ENCODE results near the gene PEX14. TPM values are rescaled to one million over a fixed set of nuclear protein-coding genes. Genes with fewer than 3 reads are reported as not detected.

The PEX14 gene
- polyA plus RNA-seq, 3 donors: 2.2 to 8.8 (median 2.7) TPM

DNA sequence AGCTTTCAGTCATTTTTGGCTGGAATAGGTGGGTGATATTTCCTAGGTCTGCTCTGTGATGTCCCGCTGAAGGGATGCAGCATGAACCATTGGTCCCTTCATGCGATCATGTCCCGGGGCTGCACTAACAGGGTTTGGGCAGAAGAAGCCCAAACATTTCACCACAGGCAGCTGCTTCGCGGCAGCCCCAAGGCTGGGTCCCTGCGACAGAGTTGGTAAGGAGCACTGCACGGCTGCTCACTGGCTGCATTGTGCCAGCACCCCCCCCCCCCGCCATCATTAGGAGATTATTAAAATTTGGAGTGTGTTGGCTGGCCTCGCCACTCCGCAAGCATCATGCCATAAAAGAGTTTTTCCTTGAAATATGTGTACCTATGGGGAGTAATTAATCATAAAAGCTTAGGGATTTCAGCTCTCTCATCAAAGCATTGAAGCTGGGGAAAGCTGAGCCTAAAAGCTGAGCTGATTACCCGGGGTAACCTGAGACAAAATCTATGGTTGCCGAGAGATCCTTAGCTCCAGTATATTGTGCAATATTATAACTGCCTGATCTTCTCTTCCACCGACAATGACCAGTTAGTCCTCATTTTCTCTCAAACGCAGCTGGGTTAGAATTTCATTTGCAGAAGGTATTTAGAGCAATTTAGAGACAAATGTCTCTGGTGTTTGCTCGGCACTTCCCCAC, 62.5 kb downstream of the PEX14 start:
- Histone ChIP-seq H3K79me2 (ENCODE audit: insufficient read depth, low read length) (no peaks in the 10 kb centered on the region), H3K4me3 (replicated peaks in 1 of 3; ENCODE audit: low read depth in 2 of 3, low read length in 3 of 3) (no peak overlapping the region), H2AFZ (ENCODE audit: insufficient read depth, low read depth, low read length, poor library complexity, severe bottlenecking) (no peak overlapping the region), H3K27me3 (ENCODE audit: control insufficient read depth in 2 of 2, insufficient read depth in 2 of 2, low read length in 2 of 2) (no peaks in the 10 kb centered on the region), H3K27ac (ENCODE audit: low read depth in 1 of 2, low read length in 2 of 2) (no peak overlapping the region), H3K4me2 (replicated peaks; ENCODE audit: extremely low read depth, low read length, poor library complexity, severe bottlenecking) (no peak overlapping the region), H3K9ac (ENCODE audit: insufficient read depth, low read length, poor library complexity, severe bottlenecking) (no peak overlapping the region), H3K9me3 (replicated peaks in 1 of 2; ENCODE audit: control insufficient read depth in 1 of 2, insufficient read depth in 1 of 2, low read length in 2 of 2) (no peaks in the 10 kb centered on the region), H3K36me3 (replicated peaks in 1 of 2; ENCODE audit: control insufficient read depth in 1 of 2, insufficient read depth in 2 of 2, low read length in 2 of 2) (peaks cover 20 to 59% of the 10 kb centered on the region in 2 donors), H3K4me1 (ENCODE audit: control insufficient read depth in 1 of 2, insufficient read depth in 2 of 2, low read length in 2 of 2) (no peaks in the 10 kb centered on the region), H4K20me1 (ENCODE audit: insufficient read depth, low read length) (peaks cover 3% of the 10 kb centered on the region)
- no peaks in the 10 kb centered on the region for H3K4me1 Mint-ChIP-seq
- TF ChIP-seq, protein P1, sequence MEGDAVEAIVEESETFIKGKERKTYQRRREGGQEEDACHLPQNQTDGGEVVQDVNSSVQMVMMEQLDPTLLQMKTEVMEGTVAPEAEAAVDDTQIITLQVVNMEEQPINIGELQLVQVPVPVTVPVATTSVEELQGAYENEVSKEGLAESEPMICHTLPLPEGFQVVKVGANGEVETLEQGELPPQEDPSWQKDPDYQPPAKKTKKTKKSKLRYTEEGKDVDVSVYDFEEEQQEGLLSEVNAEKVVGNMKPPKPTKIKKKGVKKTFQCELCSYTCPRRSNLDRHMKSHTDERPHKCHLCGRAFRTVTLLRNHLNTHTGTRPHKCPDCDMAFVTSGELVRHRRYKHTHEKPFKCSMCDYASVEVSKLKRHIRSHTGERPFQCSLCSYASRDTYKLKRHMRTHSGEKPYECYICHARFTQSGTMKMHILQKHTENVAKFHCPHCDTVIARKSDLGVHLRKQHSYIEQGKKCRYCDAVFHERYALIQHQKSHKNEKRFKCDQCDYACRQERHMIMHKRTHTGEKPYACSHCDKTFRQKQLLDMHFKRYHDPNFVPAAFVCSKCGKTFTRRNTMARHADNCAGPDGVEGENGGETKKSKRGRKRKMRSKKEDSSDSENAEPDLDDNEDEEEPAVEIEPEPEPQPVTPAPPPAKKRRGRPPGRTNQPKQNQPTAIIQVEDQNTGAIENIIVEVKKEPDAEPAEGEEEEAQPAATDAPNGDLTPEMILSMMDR (IDR thresholded peaks at IDR 0.05): no peak
- peak overlapping the region in 1 of 7 donors; percentile 14 for H3K27ac Mint-ChIP-seq
- H3K4me3 Mint-ChIP-seq: no peak overlapping the region
- H3K9me3 Mint-ChIP-seq: no peaks in the 10 kb centered on the region
- DNase-seq: no peak
- intact Hi-C loops (cut with micrococcal nuclease): no loop called here
- peaks cover 0 to 5% (median 0%) of the 10 kb centered on the region in 3 donors for H3K27me3 Mint-ChIP-seq (ENCODE audit: low read depth in 3 of 3)
- 100% methylated on average over 3 of the region's 15 CpGs for WGBS (ENCODE audit: insufficient coverage)
- H3K36me3 Mint-ChIP-seq: peaks cover 51 to 57% of the 10 kb centered on the region in 2 donors

DNA sequence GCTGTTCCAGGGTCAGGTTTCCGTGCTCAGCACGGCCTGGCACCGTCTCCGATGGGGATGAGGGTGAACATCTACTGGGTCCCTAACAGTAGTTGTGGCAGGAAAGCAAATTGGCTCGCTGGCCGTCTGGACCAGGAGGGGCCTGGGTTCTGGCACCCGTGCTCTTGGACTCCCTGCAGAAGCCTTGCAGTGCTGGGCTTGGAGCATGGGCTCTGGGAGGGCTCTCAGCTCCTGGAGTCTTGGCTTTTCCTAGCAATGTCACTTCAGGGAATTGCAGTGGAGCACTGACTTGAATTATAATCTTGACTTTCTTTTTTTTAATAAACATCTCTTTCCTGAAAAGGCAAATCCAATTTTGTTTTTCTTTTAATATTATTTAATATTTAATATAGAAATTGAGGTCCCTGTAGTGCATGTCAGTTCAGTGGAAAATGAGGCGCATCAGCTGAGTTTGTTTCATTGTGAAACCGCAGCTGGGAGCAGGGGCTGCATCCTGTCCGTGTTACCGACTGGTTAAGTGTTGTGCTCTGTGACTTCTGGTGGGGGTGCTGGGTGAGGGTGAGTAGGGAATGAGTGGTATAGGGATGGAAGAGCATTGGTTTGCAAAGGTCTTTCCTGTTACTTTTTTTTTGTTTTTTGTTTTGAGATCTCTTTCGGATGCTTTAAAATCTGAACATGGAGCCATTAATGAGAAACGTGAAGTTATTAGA, 64.1 kb downstream of the PEX14 start:
- DNase-seq: no peak
- Mint-ChIP-seq H3K9me3 (no peaks in the 10 kb centered on the region), H3K4me1 (no peaks in the 10 kb centered on the region), H3K27me3 (ENCODE audit: low read depth in 3 of 3) (peaks cover 0 to 3% (median 0%) of the 10 kb centered on the region in 3 donors), H3K36me3 (peaks cover 62 to 67% of the 10 kb centered on the region in 2 donors), H3K4me3 (no peak overlapping the region), H3K27ac (peak overlapping the region in 1 of 7 donors; percentile 49)
- H3K4me1 ChIP-seq (ENCODE audit: control insufficient read depth in 1 of 2, insufficient read depth in 2 of 2, low read length in 2 of 2): no peaks in the 10 kb centered on the region
- H3K27me3 ChIP-seq (ENCODE audit: control insufficient read depth in 2 of 2, insufficient read depth in 2 of 2, low read length in 2 of 2): no peaks in the 10 kb centered on the region
- WGBS (ENCODE audit: insufficient coverage): 94% methylated on average over 11 of the region's 13 CpGs
- no peak overlapping the region for H3K9ac ChIP-seq (ENCODE audit: insufficient read depth, low read length, poor library complexity, severe bottlenecking)
- intact Hi-C loops (cut with micrococcal nuclease): no loop called here
- TF ChIP-seq, protein P1 (IDR thresholded peaks at IDR 0.05): no peak
- H3K27ac ChIP-seq (ENCODE audit: low read depth in 1 of 2, low read length in 2 of 2): no peak overlapping the region
- H3K79me2 ChIP-seq (ENCODE audit: insufficient read depth, low read length): no peaks in the 10 kb centered on the region
- H2AFZ ChIP-seq (ENCODE audit: insufficient read depth, low read depth, low read length, poor library complexity, severe bottlenecking): no peak overlapping the region
- no peaks in the 10 kb centered on the region for H3K9me3 ChIP-seq (replicated peaks in 1 of 2; ENCODE audit: control insufficient read depth in 1 of 2, insufficient read depth in 1 of 2, low read length in 2 of 2)
- H3K4me3 ChIP-seq (replicated peaks in 1 of 3; ENCODE audit: low read depth in 2 of 3, low read length in 3 of 3): no peak overlapping the region
- H3K36me3 ChIP-seq (replicated peaks in 1 of 2; ENCODE audit: control insufficient read depth in 1 of 2, insufficient read depth in 2 of 2, low read length in 2 of 2): peaks cover 20 to 74% of the 10 kb centered on the region in 2 donors
- H4K20me1 ChIP-seq (ENCODE audit: insufficient read depth, low read length): no peaks in the 10 kb centered on the region
- H3K4me2 ChIP-seq (replicated peaks; ENCODE audit: extremely low read depth, low read length, poor library complexity, severe bottlenecking): no peak overlapping the region

All from CD14-positive monocyte (primary cell).